Mucosa of rectum (tissue), 2 donors: ENCODE results near the gene MS4A18.

ENCODE experiments used
- H3K27ac ChIP-seq, 2 donors: one replicate each; pipeline ENCODE4 v1.7.0; 2013; ENCODE audit warnings: inconsistent platforms in 2 of 2, low read depth in 2 of 2, low read length in 2 of 2
- H3K27me3 ChIP-seq, 2 donors: one replicate each; pipeline ENCODE4 v1.7.0; 2013; ENCODE audit warnings: low read length in 2 of 2; ENCODE audit not compliant: control insufficient read depth in 2 of 2, insufficient read depth in 2 of 2
- H3K36me3 ChIP-seq, 2 donors: one replicate each; pipeline ENCODE4 v1.7.0; 2013; ENCODE audit warnings: low read length in 2 of 2; ENCODE audit not compliant: control insufficient read depth in 2 of 2, insufficient read depth in 2 of 2
- H3K4me1 ChIP-seq, 2 donors: one replicate each; pipeline ENCODE4 v1.7.0; 2013; ENCODE audit warnings: low read length in 2 of 2, mild to moderate bottlenecking in 1 of 2; ENCODE audit not compliant: control insufficient read depth in 2 of 2, insufficient read depth in 2 of 2
- H3K4me3 ChIP-seq, 2 donors: one replicate each; pipeline ENCODE4 v1.7.0; 2013; ENCODE audit warnings: low read length in 2 of 2
- H3K9ac ChIP-seq, 2 donors: one replicate each; pipeline ENCODE4 v1.7.0; 2013; ENCODE audit warnings: low read length in 2 of 2, low read depth in 1 of 2, mild to moderate bottlenecking in 1 of 2
- H3K9me3 ChIP-seq, 2 donors: one replicate each; pipeline ENCODE4 v1.7.0; 2013; ENCODE audit warnings: low read length in 2 of 2; ENCODE audit not compliant: control insufficient read depth in 2 of 2
- donor health status: healthy.
- donor health status: Normal muscosa, but diverticular disease.

The MS4A18 gene

GRCh38 chr11:60772666-60773065 is 48.1 kb downstream of the MS4A18 start:
- Histone ChIP-seq H3K4me1 (no peaks in the 10 kb centered on the region), H3K27me3 (no peaks in the 10 kb centered on the region), H3K36me3 (no peaks in the 10 kb centered on the region), H3K9ac (no peak overlapping the region), H3K9me3 (no peaks in the 10 kb centered on the region), H3K4me3 (no peak overlapping the region), H3K27ac (no peak overlapping the region)

GRCh38 chr11:60774726-60775125 is 50.2 kb downstream of the MS4A18 start:
- Histone ChIP-seq H3K9ac (no peak overlapping the region), H3K4me3 (no peak overlapping the region), H3K4me1 (no peaks in the 10 kb centered on the region), H3K27ac (no peak overlapping the region), H3K27me3 (no peaks in the 10 kb centered on the region), H3K36me3 (no peaks in the 10 kb centered on the region), H3K9me3 (no peaks in the 10 kb centered on the region)

DNA sequence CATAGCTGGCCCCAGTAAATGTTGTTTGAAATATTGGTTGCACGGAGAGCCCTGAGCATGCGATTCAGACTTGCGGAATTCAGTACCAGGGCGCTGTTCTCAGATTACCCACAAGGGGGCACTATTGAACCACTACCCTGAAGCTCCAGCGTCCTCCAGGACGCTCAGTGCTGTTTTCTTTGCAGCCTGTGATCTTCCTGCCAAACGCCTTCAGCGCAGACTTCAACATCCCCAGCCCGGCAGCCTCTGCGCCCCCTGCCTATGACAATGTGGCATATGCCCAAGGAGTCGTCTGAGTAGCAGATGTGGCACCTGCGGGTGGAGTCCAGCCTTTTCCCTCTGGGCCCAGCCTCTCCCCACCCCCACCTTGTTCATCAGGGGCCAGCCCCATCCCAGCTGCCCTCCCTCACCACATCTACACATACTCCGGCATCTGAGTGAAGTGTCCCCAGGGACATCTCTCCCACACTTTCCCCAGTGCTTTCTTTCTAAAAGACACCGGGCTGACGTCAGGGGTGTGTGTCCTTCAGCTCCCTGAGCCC is 51.0 kb downstream of the MS4A18 start:
- Histone ChIP-seq H3K9ac (no peak overlapping the region), H3K4me3 (no peak overlapping the region), H3K27ac (no peak overlapping the region), H3K9me3 (no peaks in the 10 kb centered on the region), H3K36me3 (no peaks in the 10 kb centered on the region), H3K27me3 (no peaks in the 10 kb centered on the region), H3K4me1 (no peaks in the 10 kb centered on the region)

- Histone ChIP-seq H3K9me3 (no peaks in the 10 kb centered on the region), H3K9ac (no peak overlapping the region), H3K27ac (no peak overlapping the region), H3K36me3 (no peaks in the 10 kb centered on the region), H3K4me1 (no peaks in the 10 kb centered on the region), H3K27me3 (no peaks in the 10 kb centered on the region), H3K4me3 (no peak overlapping the region)
These were observed 51.6 kb downstream of the MS4A18 start for GRCh38 chr11:60776167-60776566.

- Histone ChIP-seq H3K27ac (no peak overlapping the region), H3K4me1 (no peaks in the 10 kb centered on the region), H3K36me3 (no peaks in the 10 kb centered on the region), H3K9me3 (no peaks in the 10 kb centered on the region), H3K4me3 (no peak overlapping the region), H3K9ac (no peak overlapping the region), H3K27me3 (no peaks in the 10 kb centered on the region)
These were observed 52.6 kb downstream of the MS4A18 start for GRCh38 chr11:60777106-60777505.

DNA sequence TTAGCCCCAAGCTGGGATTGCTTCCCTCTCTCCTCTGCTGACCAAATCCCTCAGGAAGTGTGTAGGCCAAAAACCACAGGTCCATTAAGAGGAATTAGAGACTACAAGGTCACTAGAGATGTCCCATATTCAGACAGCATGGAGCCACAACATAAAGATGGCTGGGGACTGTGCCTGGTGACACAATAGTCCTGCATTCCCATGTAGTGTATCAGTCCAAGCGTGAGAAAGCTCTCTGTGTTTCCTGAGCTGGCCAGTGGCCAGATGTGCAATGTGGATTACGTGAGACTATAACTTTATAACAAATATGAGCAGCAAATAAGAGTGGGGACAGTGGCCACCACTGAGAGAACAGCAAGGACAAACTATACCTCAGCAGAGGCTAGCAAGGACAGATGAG is 53.1 kb downstream of the MS4A18 start:
- H3K27me3 ChIP-seq = no peaks in the 10 kb centered on the region
- H3K4me1 ChIP-seq = no peaks in the 10 kb centered on the region
- H3K27ac ChIP-seq = no peak overlapping the region
- no peak overlapping the region for H3K9ac ChIP-seq
- no peaks in the 10 kb centered on the region for H3K36me3 ChIP-seq
- H3K9me3 ChIP-seq = no peaks in the 10 kb centered on the region
- H3K4me3 ChIP-seq = no peak overlapping the region

GRCh38 chr11:60780065-60780464 is 55.5 kb downstream of the MS4A18 start:
- Histone ChIP-seq H3K27ac (no peak overlapping the region), H3K27me3 (no peaks in the 10 kb centered on the region), H3K9me3 (no peaks in the 10 kb centered on the region), H3K36me3 (no peaks in the 10 kb centered on the region), H3K4me1 (no peaks in the 10 kb centered on the region), H3K4me3 (no peak overlapping the region), H3K9ac (no peak overlapping the region)

DNA sequence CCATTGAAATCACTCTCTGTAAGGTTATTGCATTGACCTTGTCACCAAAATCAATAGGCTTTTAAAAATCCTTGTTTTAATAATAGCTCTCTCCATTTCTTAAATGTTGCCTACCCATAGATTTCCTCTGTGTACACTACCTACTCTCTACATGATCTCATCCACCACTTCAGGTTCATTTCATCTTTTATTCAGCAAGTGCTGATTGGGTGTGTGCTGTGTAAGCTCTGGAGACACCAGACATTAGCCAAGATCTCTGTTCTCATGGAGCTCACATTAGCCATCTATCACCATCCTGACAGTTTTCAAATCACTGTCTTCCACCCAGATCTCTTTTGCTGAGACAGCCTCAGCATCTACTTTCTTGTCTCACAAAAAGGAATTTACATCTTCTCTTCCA is 56.3 kb downstream of the MS4A18 start:
- Histone ChIP-seq H3K36me3 (no peaks in the 10 kb centered on the region), H3K9ac (no peak overlapping the region), H3K4me3 (no peak overlapping the region), H3K9me3 (no peaks in the 10 kb centered on the region), H3K27me3 (no peaks in the 10 kb centered on the region), H3K27ac (no peak overlapping the region), H3K4me1 (peaks cover 6 to 7% of the 10 kb centered on the region in 2 donors)

GRCh38 chr11:60781286-60781980 is 56.9 kb downstream of the MS4A18 start:
- H3K27me3 ChIP-seq = no peaks in the 10 kb centered on the region
- H3K27ac ChIP-seq = no peak overlapping the region
- H3K4me1 ChIP-seq = peaks cover 7 to 10% of the 10 kb centered on the region in 2 donors
- no peaks in the 10 kb centered on the region for H3K36me3 ChIP-seq
- H3K4me3 ChIP-seq = no peak overlapping the region
- no peaks in the 10 kb centered on the region for H3K9me3 ChIP-seq
- no peak overlapping the region for H3K9ac ChIP-seq

DNA sequence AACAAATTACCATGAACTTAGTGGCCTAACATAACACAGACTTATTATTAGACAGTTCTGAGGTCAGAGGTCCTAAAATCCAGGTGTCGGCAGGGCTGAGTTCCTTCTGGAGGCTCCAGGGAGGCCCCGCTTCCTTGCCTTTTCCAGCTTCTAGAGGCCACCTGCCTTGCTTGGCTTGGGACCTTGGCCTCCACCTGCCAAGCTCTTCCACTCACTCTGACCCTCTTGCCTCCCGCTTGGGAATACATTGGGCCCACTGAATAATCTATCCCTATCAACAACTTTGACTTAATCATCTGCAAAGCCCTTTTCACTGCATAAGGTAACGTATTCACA is 57.4 kb downstream of the MS4A18 start:
- Histone ChIP-seq H3K4me3 (no peak overlapping the region), H3K9me3 (no peaks in the 10 kb centered on the region), H3K27me3 (no peaks in the 10 kb centered on the region), H3K4me1 (peaks cover 11 to 15% of the 10 kb centered on the region in 2 donors), H3K27ac (no peak overlapping the region), H3K36me3 (no peaks in the 10 kb centered on the region), H3K9ac (no peak overlapping the region)
